Mesothelial cell of epicardium (in vitro differentiated cells): ENCODE data around the gene NCKAP1. TPM values are rescaled to one million over a fixed set of nuclear protein-coding genes. Genes with fewer than 3 reads are reported as not detected.

Experiments used
- DNase-seq, 2 experiments: peaks; one replicate each; pipeline ENCODE4 v3.0.0; 2021; ENCODE audit warnings: low spot score in 2 of 2; ENCODE audit not compliant: unreplicated experiment in 2 of 2
- H3K27ac Mint-ChIP-seq: 2 replicates; pipeline ENCODE4 v1.8.0; 2021; ENCODE audit warnings: mixed read lengths
- H3K27me3 Mint-ChIP-seq: 2 replicates; pipeline ENCODE4 v1.8.0; 2021; ENCODE audit warnings: low read depth, mixed read lengths
- H3K36me3 Mint-ChIP-seq: 2 replicates; pipeline ENCODE4 v1.8.0; 2021; ENCODE audit warnings: mixed read lengths
- H3K4me1 Mint-ChIP-seq: 2 replicates; pipeline ENCODE4 v1.8.0; 2021; ENCODE audit warnings: mixed read lengths
- H3K4me3 Mint-ChIP-seq: 2 replicates; pipeline ENCODE4 v1.8.0; 2021; ENCODE audit warnings: mild to moderate bottlenecking, moderate library complexity, mixed read lengths
- H3K9me3 Mint-ChIP-seq: 2 replicates; pipeline ENCODE4 v1.8.0; 2021; ENCODE audit warnings: mixed read lengths
- total RNA-seq: library from RNA; stranded (reverse); gene quantifications from 3 replicates; pipeline ENCODE4 v1.2.1, GENCODE V29; 2021
- TF ChIP-seq, protein P1 (sequence below): fragments of 200-600 bp; sonication (generic); IDR thresholded peaks from one replicate; pipeline ENCODE4 v1.5.0; 2021; ENCODE audit warnings: antibody characterized with exemption; ENCODE audit not compliant: unreplicated experiment

The NCKAP1 gene
- total RNA-seq, 1 donor from 2014 or later = 104 TPM

DNA sequence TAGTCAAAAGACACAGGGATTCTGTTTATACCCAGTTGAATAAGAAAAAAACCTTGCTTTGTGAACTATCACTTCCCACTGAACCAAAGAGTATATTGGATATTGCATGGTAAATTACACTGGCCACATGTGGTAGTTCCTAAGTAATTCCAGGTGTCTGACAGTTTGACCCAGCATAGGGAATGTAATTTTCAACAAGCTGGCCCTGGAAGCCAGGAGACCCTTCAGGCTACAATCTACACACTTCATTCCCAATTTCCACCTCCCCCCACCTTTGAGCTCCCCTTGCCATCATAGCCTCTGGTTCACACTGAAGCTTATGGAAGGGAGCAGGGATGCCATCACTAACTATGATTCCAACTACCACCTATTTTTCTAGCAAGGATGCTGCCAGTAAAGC lies 174.6 kb downstream of the NCKAP1 start:
- Mint-ChIP-seq H3K4me1 (peaks cover 52% of the 10 kb centered on the region), H3K4me3 (no peak overlapping the region), H3K27ac (no peak overlapping the region)

DNA sequence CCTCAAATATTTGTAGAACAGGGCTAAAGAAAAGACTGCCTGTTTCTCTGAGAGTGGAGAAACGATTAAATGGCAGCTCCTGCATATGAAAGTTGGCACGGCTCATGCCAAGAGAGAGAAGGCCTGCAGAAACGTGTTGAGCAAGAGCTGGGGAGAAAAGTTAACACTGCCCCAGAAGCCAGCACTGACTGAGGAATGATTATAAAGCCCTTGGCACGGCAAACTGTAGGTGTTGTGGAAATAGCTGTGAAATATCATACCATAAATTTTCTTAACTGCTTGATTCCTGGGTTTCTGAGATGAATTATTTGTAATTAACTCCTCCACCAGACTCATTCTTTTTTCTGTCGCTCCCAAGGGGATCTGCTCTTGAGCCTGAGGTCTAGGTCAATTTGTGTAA lies 176.2 kb downstream of the NCKAP1 start:
- Mint-ChIP-seq H3K36me3 (peaks cover 9% of the 10 kb centered on the region), H3K9me3 (peaks cover 6% of the 10 kb centered on the region), H3K27ac (peak overlapping the region; percentile 44), H3K27me3 (peaks cover 2% of the 10 kb centered on the region), H3K4me3 (no peak overlapping the region), H3K4me1 (peaks cover 38% of the 10 kb centered on the region)
- no peak for DNase-seq
- TF ChIP-seq, protein P1, sequence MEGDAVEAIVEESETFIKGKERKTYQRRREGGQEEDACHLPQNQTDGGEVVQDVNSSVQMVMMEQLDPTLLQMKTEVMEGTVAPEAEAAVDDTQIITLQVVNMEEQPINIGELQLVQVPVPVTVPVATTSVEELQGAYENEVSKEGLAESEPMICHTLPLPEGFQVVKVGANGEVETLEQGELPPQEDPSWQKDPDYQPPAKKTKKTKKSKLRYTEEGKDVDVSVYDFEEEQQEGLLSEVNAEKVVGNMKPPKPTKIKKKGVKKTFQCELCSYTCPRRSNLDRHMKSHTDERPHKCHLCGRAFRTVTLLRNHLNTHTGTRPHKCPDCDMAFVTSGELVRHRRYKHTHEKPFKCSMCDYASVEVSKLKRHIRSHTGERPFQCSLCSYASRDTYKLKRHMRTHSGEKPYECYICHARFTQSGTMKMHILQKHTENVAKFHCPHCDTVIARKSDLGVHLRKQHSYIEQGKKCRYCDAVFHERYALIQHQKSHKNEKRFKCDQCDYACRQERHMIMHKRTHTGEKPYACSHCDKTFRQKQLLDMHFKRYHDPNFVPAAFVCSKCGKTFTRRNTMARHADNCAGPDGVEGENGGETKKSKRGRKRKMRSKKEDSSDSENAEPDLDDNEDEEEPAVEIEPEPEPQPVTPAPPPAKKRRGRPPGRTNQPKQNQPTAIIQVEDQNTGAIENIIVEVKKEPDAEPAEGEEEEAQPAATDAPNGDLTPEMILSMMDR = no peak

More for the DNA sequence above, 174.6 kb downstream of the NCKAP1 start:
- TF ChIP-seq, protein P1 = no peak
- DNase-seq = no peak
- Mint-ChIP-seq H3K27me3 (peaks cover 2% of the 10 kb centered on the region), H3K9me3 (no peaks in the 10 kb centered on the region), H3K36me3 (no peaks in the 10 kb centered on the region)

DNA sequence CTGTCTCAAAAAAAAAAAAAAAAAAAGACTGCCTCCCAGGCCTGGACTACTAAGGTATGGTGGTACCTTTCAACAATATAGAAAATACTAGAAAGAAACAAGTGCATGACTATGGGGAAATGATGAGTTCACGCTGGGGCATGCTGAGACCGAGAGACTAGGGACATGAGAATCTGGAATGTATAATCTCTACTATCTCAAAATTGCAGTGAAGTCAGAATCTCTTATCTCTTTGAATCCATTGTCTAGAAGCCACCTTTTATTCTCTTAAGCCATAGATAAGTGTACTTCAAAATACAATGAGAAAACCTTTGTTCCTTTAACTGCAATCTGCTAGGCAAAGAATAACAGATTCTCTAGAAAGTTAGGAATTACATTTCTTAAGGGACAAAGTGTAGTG lies 177.4 kb downstream of the NCKAP1 start:
- Mint-ChIP-seq H3K36me3 (peaks cover 20% of the 10 kb centered on the region), H3K27ac (no peak overlapping the region), H3K27me3 (peaks cover 2% of the 10 kb centered on the region), H3K4me3 (no peak overlapping the region), H3K4me1 (peaks cover 29% of the 10 kb centered on the region), H3K9me3 (peaks cover 18% of the 10 kb centered on the region)
- TF ChIP-seq, protein P1 = no peak
- DNase-seq = no peak

Other genes with a start within 250 kb of the NCKAP1 start
- gene FRZB, start 171.8 kb downstream of the NCKAP1 start, total RNA-seq = 12.1 to 13.0 TPM (median 12.6 TPM) in 3 replicates
- 3.5 to 4.3 TPM (median 4.3 TPM) in 3 replicates for gene DUSP19, start 40.3 kb upstream of the NCKAP1 start, total RNA-seq
- gene NUP35, start 86.0 kb upstream of the NCKAP1 start, total RNA-seq = 17.0 to 22.6 TPM (median 19.8 TPM) in 3 replicates